ENCODE data around the gene AUTS2.

The AUTS2 gene

DNA sequence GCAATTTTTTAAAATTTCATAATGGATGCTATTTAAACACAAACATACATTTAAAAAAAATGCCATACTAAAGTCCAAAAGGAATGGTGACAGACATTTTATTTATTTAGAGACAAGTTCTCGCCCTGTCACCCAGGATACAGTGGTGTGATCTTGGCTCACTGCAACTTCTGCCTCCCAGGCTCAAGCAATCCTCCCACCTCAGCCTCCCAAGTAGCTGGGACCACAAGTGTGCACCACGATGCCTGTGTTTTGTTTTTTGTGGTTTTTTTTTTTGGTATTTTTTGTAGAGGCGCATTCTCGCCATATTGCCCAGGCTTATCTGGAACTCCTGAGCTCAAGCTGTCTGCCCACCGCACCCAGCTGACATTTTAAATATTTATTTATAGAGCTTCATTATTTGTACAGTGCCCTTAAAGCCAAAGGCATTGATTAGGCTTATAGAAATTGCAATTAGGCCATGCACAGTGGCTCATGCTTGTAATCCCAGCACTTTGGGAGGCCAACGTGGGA, 703.5 kb downstream of the AUTS2 start:
- TF ChIP-seq, protein P1, sequence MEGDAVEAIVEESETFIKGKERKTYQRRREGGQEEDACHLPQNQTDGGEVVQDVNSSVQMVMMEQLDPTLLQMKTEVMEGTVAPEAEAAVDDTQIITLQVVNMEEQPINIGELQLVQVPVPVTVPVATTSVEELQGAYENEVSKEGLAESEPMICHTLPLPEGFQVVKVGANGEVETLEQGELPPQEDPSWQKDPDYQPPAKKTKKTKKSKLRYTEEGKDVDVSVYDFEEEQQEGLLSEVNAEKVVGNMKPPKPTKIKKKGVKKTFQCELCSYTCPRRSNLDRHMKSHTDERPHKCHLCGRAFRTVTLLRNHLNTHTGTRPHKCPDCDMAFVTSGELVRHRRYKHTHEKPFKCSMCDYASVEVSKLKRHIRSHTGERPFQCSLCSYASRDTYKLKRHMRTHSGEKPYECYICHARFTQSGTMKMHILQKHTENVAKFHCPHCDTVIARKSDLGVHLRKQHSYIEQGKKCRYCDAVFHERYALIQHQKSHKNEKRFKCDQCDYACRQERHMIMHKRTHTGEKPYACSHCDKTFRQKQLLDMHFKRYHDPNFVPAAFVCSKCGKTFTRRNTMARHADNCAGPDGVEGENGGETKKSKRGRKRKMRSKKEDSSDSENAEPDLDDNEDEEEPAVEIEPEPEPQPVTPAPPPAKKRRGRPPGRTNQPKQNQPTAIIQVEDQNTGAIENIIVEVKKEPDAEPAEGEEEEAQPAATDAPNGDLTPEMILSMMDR (IDR thresholded peaks at IDR 0.05; ENCODE audit: low read depth, low read length, missing control alignments), result no peak
- no peak overlapping the region for H3K4me3 ChIP-seq (ENCODE audit: low read depth, low read length)
- no peak for DNase-seq (ENCODE audit: low read depth)

DNA sequence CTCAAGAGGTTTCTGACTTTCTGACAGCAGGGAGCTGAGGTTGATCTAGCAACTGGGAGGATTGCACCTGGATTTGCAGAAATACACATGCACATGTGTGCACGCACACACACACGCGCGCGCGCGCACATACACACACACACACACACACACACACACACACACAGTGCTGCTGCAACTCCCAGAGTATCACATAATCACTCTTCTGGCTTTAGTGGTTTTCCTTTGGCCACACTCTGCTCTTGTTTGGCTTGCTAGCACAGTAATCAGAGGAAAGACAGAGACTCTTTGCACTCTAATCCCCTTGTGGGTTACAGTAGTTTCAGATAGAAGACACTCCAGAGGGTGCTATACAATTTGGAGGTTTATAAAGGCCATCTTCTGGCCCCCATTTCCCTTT, 705.0 kb downstream of the AUTS2 start:
- H3K4me3 ChIP-seq (ENCODE audit: low read depth, low read length), result no peak overlapping the region
- no peak for DNase-seq (ENCODE audit: low read depth)
- TF ChIP-seq, protein P1 (IDR thresholded peaks at IDR 0.05; ENCODE audit: low read depth, low read length, missing control alignments), result no peak

DNA sequence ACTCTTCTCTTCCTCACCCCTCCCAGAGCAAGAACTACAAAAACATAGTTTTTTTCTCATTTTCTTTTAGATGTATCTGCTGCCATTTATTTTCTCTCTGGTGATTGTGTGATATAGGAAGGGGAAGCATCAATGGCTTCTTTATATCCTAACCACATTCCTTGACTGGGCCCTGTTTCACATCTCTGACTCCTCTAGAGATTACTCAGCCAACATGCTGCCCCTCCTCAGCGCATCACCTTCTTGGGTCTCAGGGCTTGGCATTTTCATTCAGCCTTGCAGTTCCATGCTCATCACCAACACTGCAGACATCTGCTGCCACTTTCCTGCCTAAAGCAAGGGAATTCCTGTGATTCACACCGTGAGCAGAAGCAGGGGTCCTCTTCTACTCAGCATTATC, 705.5 kb downstream of the AUTS2 start:
- TF ChIP-seq, protein P1 (IDR thresholded peaks at IDR 0.05; ENCODE audit: low read depth, low read length, missing control alignments), result no peak
- DNase-seq (ENCODE audit: low read depth), result no peak
- H3K4me3 ChIP-seq (ENCODE audit: low read depth, low read length), result no peak overlapping the region

DNA sequence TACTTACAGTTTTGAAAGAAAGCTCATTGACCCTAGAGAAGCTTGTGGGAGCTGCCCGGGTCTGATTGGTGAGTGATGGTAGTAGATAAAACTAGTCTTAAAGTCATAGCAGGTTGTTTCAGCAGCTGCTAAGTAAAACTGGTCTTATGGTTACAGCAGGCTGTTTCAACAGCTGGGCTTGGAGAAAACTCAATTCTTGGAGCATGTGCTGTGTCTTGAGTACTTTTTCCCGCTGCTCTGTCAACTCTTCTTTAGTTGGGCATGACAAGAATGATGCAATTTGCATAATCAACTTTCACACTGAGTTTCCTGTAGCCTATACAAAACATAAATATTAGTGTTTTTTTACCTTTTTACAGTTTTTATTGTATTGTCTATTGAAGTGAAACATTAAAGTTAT, 707.9 kb downstream of the AUTS2 start:
- TF ChIP-seq, protein P1 (IDR thresholded peaks at IDR 0.05; ENCODE audit: low read depth, low read length, missing control alignments), result no peak
- no peak for DNase-seq (ENCODE audit: low read depth)
- H3K4me3 ChIP-seq (ENCODE audit: low read depth, low read length), result no peak overlapping the region

DNA sequence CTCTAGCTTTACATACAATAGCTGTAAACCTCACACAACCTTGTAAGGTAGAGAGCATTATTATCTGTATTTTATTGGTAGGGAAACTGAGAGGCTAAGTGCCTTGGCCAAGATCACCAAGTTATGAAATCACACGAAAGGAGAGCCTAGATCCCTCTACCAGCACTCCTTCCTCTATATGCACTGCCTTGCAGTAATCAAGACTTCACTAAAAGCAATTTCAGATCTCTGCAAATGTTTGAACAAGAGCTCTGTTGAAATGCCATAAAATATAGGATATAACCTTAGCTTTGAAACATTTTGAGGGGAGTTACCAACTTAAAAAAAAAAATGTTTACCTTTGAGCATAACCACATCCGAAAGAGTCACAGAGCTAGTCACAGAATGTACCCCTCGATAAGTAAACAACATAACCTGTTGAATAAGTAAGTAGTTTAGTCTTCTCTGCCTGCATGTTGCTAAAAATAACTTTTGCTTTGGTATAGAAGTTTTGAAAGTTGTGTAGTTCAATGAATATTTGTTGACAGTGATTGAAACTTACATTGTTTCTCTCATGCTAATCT, 709.4 kb downstream of the AUTS2 start:
- no peak for DNase-seq (ENCODE audit: low read depth)
- TF ChIP-seq, protein P1 (IDR thresholded peaks at IDR 0.05; ENCODE audit: low read depth, low read length, missing control alignments), result no peak
- H3K4me3 ChIP-seq (ENCODE audit: low read depth, low read length), result no peak overlapping the region

DNA sequence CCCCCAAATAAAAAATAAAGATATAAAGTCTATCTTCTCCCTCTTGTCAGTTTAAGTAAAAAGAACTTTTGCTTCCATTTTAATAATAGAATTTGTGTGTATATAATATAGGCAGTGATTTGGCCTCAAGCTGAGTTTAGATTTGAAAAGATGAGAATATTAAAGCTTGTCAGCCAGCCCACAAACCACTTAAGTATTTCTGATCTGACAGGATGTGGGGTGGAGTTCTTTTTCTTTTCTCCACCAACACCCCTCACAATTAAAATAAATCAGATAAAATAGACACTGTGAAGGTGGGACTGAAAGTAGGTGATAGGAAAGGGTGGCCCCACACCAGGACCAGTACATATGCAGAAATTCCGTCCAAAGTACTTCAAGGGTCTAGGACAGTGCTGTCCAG, 714.1 kb downstream of the AUTS2 start:
- no peak for DNase-seq (ENCODE audit: low read depth)
- TF ChIP-seq, protein P1 (IDR thresholded peaks at IDR 0.05; ENCODE audit: low read depth, low read length, missing control alignments), result no peak
- no peak overlapping the region for H3K4me3 ChIP-seq (ENCODE audit: low read depth, low read length)

DNA sequence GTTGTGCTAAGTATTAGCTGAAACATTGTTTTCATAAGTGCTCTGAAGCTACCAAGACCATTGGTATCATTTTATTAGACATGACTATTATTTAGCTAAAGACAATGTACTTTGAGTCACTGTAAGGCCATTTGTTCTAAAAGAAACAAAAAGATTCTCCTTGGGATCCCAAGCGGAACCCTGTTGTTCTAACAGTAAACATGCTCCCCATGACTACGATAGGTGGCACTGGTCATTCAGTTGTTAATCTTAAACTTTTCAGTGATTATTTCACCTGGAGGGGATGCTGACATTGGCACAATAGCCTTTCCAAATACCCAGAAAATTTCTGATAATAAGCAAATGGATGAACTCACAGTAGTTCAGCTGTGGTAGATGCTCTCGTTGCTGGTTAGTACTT, 715.0 kb downstream of the AUTS2 start:
- H3K4me3 ChIP-seq (ENCODE audit: low read depth, low read length), result no peak overlapping the region
- TF ChIP-seq, protein P1 (IDR thresholded peaks at IDR 0.05; ENCODE audit: low read depth, low read length, missing control alignments), result no peak
- no peak for DNase-seq (ENCODE audit: low read depth)

Measured in GM12864 (cell line).